GM18951 (cell line): Measurements from ENCODE around the gene TIMM29.

ENCODE experiments used
- POLR2A ChIP-seq: IDR thresholded peaks from 4 replicates; pipeline ENCODE4 v1.6.1; 2011; ENCODE audit warnings: mild to moderate bottlenecking; ENCODE audit not compliant: insufficient read length, insufficient read depth; ENCODE audit errors: extremely low read depth
- in situ Hi-C: fragments of 300-500 bp; cut with MboI; formaldehyde crosslinking; loops from one replicate; pipeline ENCODE4 v1.12.0; 2022; ENCODE audit warnings: low sequenced_read_pairs, mixed read lengths, inconsistent platforms; ENCODE audit not compliant: unreplicated experiment

The TIMM29 gene

GRCh38 chr19:10928563-10929401 is at the start of gene TIMM29, which contains the start of gene YIPF2:
TSS of gene TIMM29 (plus strand) at chr19:10928811. CDS start at chr19:10928823, 12 bp downstream.
TSS of gene YIPF2 (minus strand) at chr19:10928639. CDS start at chr19:10928410, 229 bp downstream.
- in situ Hi-C loops, result no loop called here
- TF ChIP-seq POLR2A, result peak; percentile 80

- TF ChIP-seq POLR2A, result no peak
- in situ Hi-C loops, result no loop called here
Observed at GRCh38 chr19:10881403-10882107, 47.1 kb upstream of the TIMM29 start.

GRCh38 chr19:10882108-10882457 is 46.5 kb upstream of the TIMM29 start:
- TF ChIP-seq POLR2A, result no peak
- in situ Hi-C loops, result no loop called here

GRCh38 chr19:10884274-10884673 is 44.3 kb upstream of the TIMM29 start:
- in situ Hi-C loops, result no loop called here
- no peak for TF ChIP-seq POLR2A

GRCh38 chr19:10885201-10886169 is 43.1 kb upstream of the TIMM29 start:
- in situ Hi-C loops, result no loop called here
- TF ChIP-seq POLR2A, result no peak

- in situ Hi-C loops, result no loop called here
- no peak for TF ChIP-seq POLR2A
Observed at GRCh38 chr19:10887616-10888367, 40.8 kb upstream of the TIMM29 start.

- in situ Hi-C loops, result no loop called here
- TF ChIP-seq POLR2A, result no peak
Observed at GRCh38 chr19:10888421-10888866, 40.2 kb upstream of the TIMM29 start.

GRCh38 chr19:10889880-10890279 is 38.7 kb upstream of the TIMM29 start:
- in situ Hi-C loops, result no loop called here
- TF ChIP-seq POLR2A, result no peak

GRCh38 chr19:10891405-10892086 is 37.1 kb upstream of the TIMM29 start:
- no peak for TF ChIP-seq POLR2A
- in situ Hi-C loops, result no loop called here

GRCh38 chr19:10892256-10892655 is 36.4 kb upstream of the TIMM29 start:
- no peak for TF ChIP-seq POLR2A
- in situ Hi-C loops, result no loop called here

- in situ Hi-C loops, result no loop called here
- TF ChIP-seq POLR2A, result no peak
Observed at GRCh38 chr19:10894911-10895213, 33.7 kb upstream of the TIMM29 start.

GRCh38 chr19:10895363-10895762 is 33.2 kb upstream of the TIMM29 start:
- in situ Hi-C loops, result no loop called here

More at GRCh38 chr19:10895363-10895762, 33.2 kb upstream of the TIMM29 start:
- TF ChIP-seq POLR2A, result no peak
